Measurements from ENCODE around the gene TMEM51. TPM values are rescaled to one million over a fixed set of nuclear protein-coding genes. Genes with fewer than 3 reads are reported as not detected.

TMEM51 gene
- total and polyA plus RNA-seq, 10 of the 15 experiments (the other 5 are each of a cell fraction or from before 2014, with no cell fraction given), result 0.55 to 4.8 (median 3.1) TPM

DNA sequence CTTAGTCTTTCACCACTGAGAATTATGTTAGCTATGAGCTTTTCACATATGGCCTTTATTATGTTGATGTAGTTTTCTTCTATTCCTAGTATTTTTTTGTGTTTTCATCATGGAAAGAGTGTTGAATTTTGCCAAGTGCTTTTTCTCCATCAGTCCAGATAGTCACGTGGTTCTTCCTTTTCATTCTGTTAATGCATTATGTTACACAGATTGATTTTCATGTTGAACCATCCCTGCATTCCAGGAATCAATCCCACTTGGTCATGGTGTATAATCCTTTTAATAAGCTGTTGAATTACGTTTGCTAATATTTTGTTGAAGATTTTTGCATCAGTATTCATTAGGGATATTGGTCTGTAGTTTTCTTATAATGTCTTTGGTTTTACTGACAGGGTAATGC lies 111.2 kb downstream of the TMEM51 start:
- CTCF ChIA-PET, result interaction anchor here (0.7 to 1.5 kb wide), 5 partner anchors 9 to 136 kb away, joined by 3 to 9 read pairs (median 3); no protein-coding TSS in a partner anchor
- DNase-seq (ENCODE audit: low read depth, low spot score), result no peak
- POLR2A ChIA-PET, result interaction anchor here (0.6 to 1.0 kb wide), 2 partner anchors 13 to 17 kb away, joined by 3 read pairs; no protein-coding TSS in a partner anchor
- no peak overlapping the region for H3K4me2 ChIP-seq (ENCODE audit: control insufficient read depth, insufficient read depth)
- H3K36me3 ChIP-seq (ENCODE audit: control insufficient read depth in 2 of 2, insufficient read depth in 2 of 2, low read length in 1 of 2), result no peaks in the 10 kb centered on the region
- no peak overlapping the region for H3K27ac ChIP-seq (ENCODE audit: control insufficient read depth, insufficient read depth)
- ATAC-seq, result no peak
- no TSS peak for BruUV-seq (replicated peaks)
- SMC1A ChIA-PET (ENCODE audit: uncharacterized antibody, unreplicated experiment), result interaction anchor here (0.7 to 1.8 kb wide), 4 partner anchors 11 to 136 kb away, joined by 3 to 7 read pairs (median 4); no protein-coding TSS in a partner anchor
- WGBS (ENCODE audit: insufficient coverage, insufficient replicate concordance, low lambda C conversion rate, missing lambda C conversion rate), result 0% methylated on average over 2 of the region's 2 CpGs
- H4K20me1 ChIP-seq (ENCODE audit: control insufficient read depth, insufficient read depth), result no peaks in the 10 kb centered on the region
- H3K4me1 ChIP-seq (ENCODE audit: control insufficient read depth, insufficient read depth, low read length), result peaks cover 14% of the 10 kb centered on the region
- H2AFZ ChIP-seq (ENCODE audit: control insufficient read depth, low read depth, low read length), result no peak overlapping the region
- H3K9ac ChIP-seq (ENCODE audit: control insufficient read depth, insufficient read depth, low read length), result no peak overlapping the region
- H3K4me3 ChIP-seq, result no peak overlapping the region
- no peaks in the 10 kb centered on the region for H3K27me3 ChIP-seq (replicated peaks in 1 of 2; ENCODE audit: control insufficient read depth in 2 of 2, insufficient read depth in 2 of 2, low read length in 1 of 2)
- FAIRE-seq, result no peak
- RAD21 ChIA-PET (ENCODE audit: unreplicated experiment), result interaction anchor here (0.8 to 1.1 kb wide), 2 partner anchors 17 to 33 kb away, joined by 3 read pairs; no protein-coding TSS in a partner anchor
- in situ Hi-C loops (cut with MboI), result no loop called here
- TF ChIP-seq NRF1 (conservative IDR thresholded peaks at IDR 0.05; ENCODE audit: low read depth, low read length), result no peak
- TF ChIP-seq, protein P1, sequence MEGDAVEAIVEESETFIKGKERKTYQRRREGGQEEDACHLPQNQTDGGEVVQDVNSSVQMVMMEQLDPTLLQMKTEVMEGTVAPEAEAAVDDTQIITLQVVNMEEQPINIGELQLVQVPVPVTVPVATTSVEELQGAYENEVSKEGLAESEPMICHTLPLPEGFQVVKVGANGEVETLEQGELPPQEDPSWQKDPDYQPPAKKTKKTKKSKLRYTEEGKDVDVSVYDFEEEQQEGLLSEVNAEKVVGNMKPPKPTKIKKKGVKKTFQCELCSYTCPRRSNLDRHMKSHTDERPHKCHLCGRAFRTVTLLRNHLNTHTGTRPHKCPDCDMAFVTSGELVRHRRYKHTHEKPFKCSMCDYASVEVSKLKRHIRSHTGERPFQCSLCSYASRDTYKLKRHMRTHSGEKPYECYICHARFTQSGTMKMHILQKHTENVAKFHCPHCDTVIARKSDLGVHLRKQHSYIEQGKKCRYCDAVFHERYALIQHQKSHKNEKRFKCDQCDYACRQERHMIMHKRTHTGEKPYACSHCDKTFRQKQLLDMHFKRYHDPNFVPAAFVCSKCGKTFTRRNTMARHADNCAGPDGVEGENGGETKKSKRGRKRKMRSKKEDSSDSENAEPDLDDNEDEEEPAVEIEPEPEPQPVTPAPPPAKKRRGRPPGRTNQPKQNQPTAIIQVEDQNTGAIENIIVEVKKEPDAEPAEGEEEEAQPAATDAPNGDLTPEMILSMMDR (IDR thresholded peaks at IDR 0.05 in 2 of 3, conservative IDR thresholded peaks at IDR 0.05 in 1 of 3; ENCODE audit: control insufficient read depth in 2 of 3, extremely low read depth in 1 of 3, insufficient read depth in 1 of 3, low read depth in 3 of 3, low read length in 3 of 3), result no peak
- TF ChIP-seq SRF (IDR thresholded peaks at IDR 0.05; ENCODE audit: low read depth in 2 of 2, low read length in 2 of 2), result no peak
- TF ChIP-seq EZH2 (IDR thresholded peaks at IDR 0.05; ENCODE audit: borderline replicate concordance, control insufficient read depth, low read depth, low read length), result no peak
- no peak for TF ChIP-seq RFX5 (IDR thresholded peaks at IDR 0.05; ENCODE audit: low read depth, low read length)
- no peak for TF ChIP-seq HDAC2 (IDR thresholded peaks at IDR 0.05)
- no peak for TF ChIP-seq CREM (IDR thresholded peaks at IDR 0.05; ENCODE audit: low read depth)
- TF ChIP-seq, protein P2, sequence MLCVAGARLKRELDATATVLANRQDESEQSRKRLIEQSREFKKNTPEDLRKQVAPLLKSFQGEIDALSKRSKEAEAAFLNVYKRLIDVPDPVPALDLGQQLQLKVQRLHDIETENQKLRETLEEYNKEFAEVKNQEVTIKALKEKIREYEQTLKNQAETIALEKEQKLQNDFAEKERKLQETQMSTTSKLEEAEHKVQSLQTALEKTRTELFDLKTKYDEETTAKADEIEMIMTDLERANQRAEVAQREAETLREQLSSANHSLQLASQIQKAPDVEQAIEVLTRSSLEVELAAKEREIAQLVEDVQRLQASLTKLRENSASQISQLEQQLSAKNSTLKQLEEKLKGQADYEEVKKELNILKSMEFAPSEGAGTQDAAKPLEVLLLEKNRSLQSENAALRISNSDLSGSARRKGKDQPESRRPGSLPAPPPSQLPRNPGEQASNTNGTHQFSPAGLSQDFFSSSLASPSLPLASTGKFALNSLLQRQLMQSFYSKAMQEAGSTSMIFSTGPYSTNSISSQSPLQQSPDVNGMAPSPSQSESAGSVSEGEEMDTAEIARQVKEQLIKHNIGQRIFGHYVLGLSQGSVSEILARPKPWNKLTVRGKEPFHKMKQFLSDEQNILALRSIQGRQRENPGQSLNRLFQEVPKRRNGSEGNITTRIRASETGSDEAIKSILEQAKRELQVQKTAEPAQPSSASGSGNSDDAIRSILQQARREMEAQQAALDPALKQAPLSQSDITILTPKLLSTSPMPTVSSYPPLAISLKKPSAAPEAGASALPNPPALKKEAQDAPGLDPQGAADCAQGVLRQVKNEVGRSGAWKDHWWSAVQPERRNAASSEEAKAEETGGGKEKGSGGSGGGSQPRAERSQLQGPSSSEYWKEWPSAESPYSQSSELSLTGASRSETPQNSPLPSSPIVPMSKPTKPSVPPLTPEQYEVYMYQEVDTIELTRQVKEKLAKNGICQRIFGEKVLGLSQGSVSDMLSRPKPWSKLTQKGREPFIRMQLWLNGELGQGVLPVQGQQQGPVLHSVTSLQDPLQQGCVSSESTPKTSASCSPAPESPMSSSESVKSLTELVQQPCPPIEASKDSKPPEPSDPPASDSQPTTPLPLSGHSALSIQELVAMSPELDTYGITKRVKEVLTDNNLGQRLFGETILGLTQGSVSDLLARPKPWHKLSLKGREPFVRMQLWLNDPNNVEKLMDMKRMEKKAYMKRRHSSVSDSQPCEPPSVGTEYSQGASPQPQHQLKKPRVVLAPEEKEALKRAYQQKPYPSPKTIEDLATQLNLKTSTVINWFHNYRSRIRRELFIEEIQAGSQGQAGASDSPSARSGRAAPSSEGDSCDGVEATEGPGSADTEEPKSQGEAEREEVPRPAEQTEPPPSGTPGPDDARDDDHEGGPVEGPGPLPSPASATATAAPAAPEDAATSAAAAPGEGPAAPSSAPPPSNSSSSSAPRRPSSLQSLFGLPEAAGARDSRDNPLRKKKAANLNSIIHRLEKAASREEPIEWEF (IDR thresholded peaks at IDR 0.05; ENCODE audit: insufficient replicate concordance, low read depth, low read length), result no peak
- no peak for TF ChIP-seq MYC (IDR thresholded peaks at IDR 0.05; ENCODE audit: insufficient read depth, insufficient read length, insufficient replicate concordance, low read length, severe bottlenecking)
- TF ChIP-seq CHD1 (IDR thresholded peaks at IDR 0.05; ENCODE audit: low read depth, low read length), result no peak
- TF ChIP-seq, protein P3, sequence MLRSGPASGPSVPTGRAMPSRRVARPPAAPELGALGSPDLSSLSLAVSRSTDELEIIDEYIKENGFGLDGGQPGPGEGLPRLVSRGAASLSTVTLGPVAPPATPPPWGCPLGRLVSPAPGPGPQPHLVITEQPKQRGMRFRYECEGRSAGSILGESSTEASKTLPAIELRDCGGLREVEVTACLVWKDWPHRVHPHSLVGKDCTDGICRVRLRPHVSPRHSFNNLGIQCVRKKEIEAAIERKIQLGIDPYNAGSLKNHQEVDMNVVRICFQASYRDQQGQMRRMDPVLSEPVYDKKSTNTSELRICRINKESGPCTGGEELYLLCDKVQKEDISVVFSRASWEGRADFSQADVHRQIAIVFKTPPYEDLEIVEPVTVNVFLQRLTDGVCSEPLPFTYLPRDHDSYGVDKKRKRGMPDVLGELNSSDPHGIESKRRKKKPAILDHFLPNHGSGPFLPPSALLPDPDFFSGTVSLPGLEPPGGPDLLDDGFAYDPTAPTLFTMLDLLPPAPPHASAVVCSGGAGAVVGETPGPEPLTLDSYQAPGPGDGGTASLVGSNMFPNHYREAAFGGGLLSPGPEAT (IDR thresholded peaks at IDR 0.05; ENCODE audit: low read depth), result no peak
- no peak for TF ChIP-seq NFXL1 (IDR thresholded peaks at IDR 0.05; ENCODE audit: borderline replicate concordance)
- TF ChIP-seq SMARCA5 (IDR thresholded peaks at IDR 0.05), result no peak
- peaks cover 1% of the 10 kb centered on the region; the same call in 1 of the 3 replicates for H3K9me3 ChIP-seq (replicated peaks; ENCODE audit: control insufficient read depth, insufficient read depth, low read length)
- H3K79me2 ChIP-seq (ENCODE audit: control insufficient read depth, insufficient read depth, low read length), result no peaks in the 10 kb centered on the region
- intact Hi-C loops (cut with micrococcal nuclease; ENCODE audit: unreplicated experiment), result no loop called here

Measured in GM12878 (cell line).